GM12873 (cell line): Measurements from ENCODE around the gene GPR119.

Experiments
- CTCF ChIP-seq: IDR thresholded peaks from 2 replicates; pipeline ENCODE4 v1.5.1; 2012; ENCODE audit warnings: low read depth, mild to moderate bottlenecking, moderate library complexity, low read length, control low read depth; ENCODE audit not compliant: insufficient read depth; ENCODE audit errors: missing control alignments

GPR119 gene

GRCh38 chrX:130378024-130378669 lies 7.3 kb downstream of the GPR119 start:
- no peak for TF ChIP-seq CTCF

GRCh38 chrX:130376077-130376476 lies 9.4 kb downstream of the GPR119 start:
- TF ChIP-seq CTCF, result no peak

- TF ChIP-seq CTCF, result no peak
Measured at GRCh38 chrX:130351567-130351966, 33.9 kb downstream of the GPR119 start.

GRCh38 chrX:130347321-130347720 lies 38.2 kb downstream of the GPR119 start:
- no peak for TF ChIP-seq CTCF

GRCh38 chrX:130343411-130343810 lies 42.1 kb downstream of the GPR119 start:
- TF ChIP-seq CTCF, result no peak

- TF ChIP-seq CTCF, result no peak
Measured at GRCh38 chrX:130340271-130340670, 45.2 kb downstream of the GPR119 start.

GRCh38 chrX:130339408-130340222 lies 45.9 kb downstream of the GPR119 start, which contains the start of gene SLC25A14:
SLC25A14 (plus strand) TSS chrX:130339919; CDS start chrX:130340279, 360 bp downstream.
- no peak for TF ChIP-seq CTCF
